Skeletal muscle tissue (tissue), 4 donors: Measurements from ENCODE around the gene METTL23. TPM values are rescaled to one million over a fixed set of nuclear protein-coding genes. Genes with fewer than 3 reads are reported as not detected.
A peak's percentile ranks its signal among the peaks of the same experiment; 100 is the strongest.
"Not testable (repeated sequence)": the region's sequence is repeated elsewhere in the genome, so short reads cannot be mapped to it uniquely, and the experiment has no call there.

ENCODE experiments used
- H3K27ac ChIP-seq: one replicate; pipeline ENCODE4 v1.7.0; 2013; ENCODE audit warnings: mild to moderate bottlenecking, low read depth, low read length, inconsistent platforms
- H3K27me3 ChIP-seq, 3 donors: one replicate each; pipeline ENCODE4 v1.7.0; 2013; ENCODE audit warnings: low read length in 3 of 3; ENCODE audit not compliant: control insufficient read depth in 3 of 3, insufficient read depth in 3 of 3
- H3K36me3 ChIP-seq, 3 donors: one replicate each; pipeline ENCODE4 v1.7.0; 2013; ENCODE audit warnings: low read length in 3 of 3; ENCODE audit not compliant: control insufficient read depth in 3 of 3, insufficient read depth in 3 of 3
- H3K4me1 ChIP-seq, 3 donors: one replicate each; pipeline ENCODE4 v1.7.0; 2013; ENCODE audit warnings: low read length in 3 of 3, mild to moderate bottlenecking in 3 of 3; ENCODE audit not compliant: control insufficient read depth in 3 of 3, insufficient read depth in 3 of 3
- H3K4me3 ChIP-seq, 3 donors: one replicate each; pipeline ENCODE4 v1.7.0; 2013; ENCODE audit warnings: low read length in 3 of 3
- H3K9ac ChIP-seq, 3 donors: one replicate each; pipeline ENCODE4 v1.7.0; 2013; ENCODE audit warnings: low read length in 3 of 3, mild to moderate bottlenecking in 3 of 3, moderate library complexity in 2 of 3, low read depth in 1 of 3
- H3K9me3 ChIP-seq, 3 donors: one replicate each; pipeline ENCODE4 v1.7.0; 2013; ENCODE audit warnings: low read length in 3 of 3; ENCODE audit not compliant: control insufficient read depth in 3 of 3
- total RNA-seq: library from RNA; depleted of rRNA; stranded (reverse); fragments of >200 nt; gene quantifications from one replicate; pipeline ENCODE4 v1.2.3, GENCODE V29; 2014
- donor health status: Osteomylitis.

The METTL23 gene
- total RNA-seq, 1 donor from 2014 or later, result 19.3 TPM

GRCh38 chr17:76721463-76721862 lies 5.2 kb upstream of the METTL23 start:
- Histone ChIP-seq H3K27ac (no peak overlapping the region), H3K9me3 (no peaks in the 10 kb centered on the region), H3K4me1 (peaks cover 20 to 24% (median 21%) of the 10 kb centered on the region in 3 donors), H3K9ac (no peak overlapping the region), H3K4me3 (no peak overlapping the region), H3K36me3 (peaks cover 65 to 71% (median 66%) of the 10 kb centered on the region in 3 donors), H3K27me3 (no peaks in the 10 kb centered on the region)

GRCh38 chr17:76722279-76722678 lies 4.4 kb upstream of the METTL23 start:
- Histone ChIP-seq H3K4me1 (peaks cover 19 to 24% (median 22%) of the 10 kb centered on the region in 3 donors), H3K9ac (peak overlapping the region in 1 of 3 donors; percentile 33), H3K27ac (no peak overlapping the region), H3K27me3 (no peaks in the 10 kb centered on the region), H3K9me3 (no peaks in the 10 kb centered on the region), H3K4me3 (no peak overlapping the region), H3K36me3 (peaks cover 56 to 63% (median 58%) of the 10 kb centered on the region in 3 donors)

GRCh38 chr17:76722977-76723376 lies 3.7 kb upstream of the METTL23 start:
- not testable (repeated sequence) for H3K4me3 ChIP-seq, H3K27me3 ChIP-seq, H3K27ac ChIP-seq, H3K9me3 ChIP-seq, H3K9ac ChIP-seq
- peaks cover 53 to 61% (median 54%) of the 10 kb centered on the region in 3 donors for H3K36me3 ChIP-seq
- peaks cover 26 to 31% (median 29%) of the 10 kb centered on the region in 3 donors for H3K4me1 ChIP-seq

- H3K27ac ChIP-seq, result peak overlapping the region; percentile 2
- peaks cover 30 to 34% (median 32%) of the 10 kb centered on the region in 3 donors for H3K4me1 ChIP-seq
- H3K36me3 ChIP-seq, result peaks cover 45 to 53% (median 46%) of the 10 kb centered on the region in 3 donors
- H3K4me3 ChIP-seq, result no peak overlapping the region
- no peaks in the 10 kb centered on the region for H3K27me3 ChIP-seq
- H3K9me3 ChIP-seq, result no peaks in the 10 kb centered on the region
- peak overlapping the region in 1 of 3 donors; percentile 25 for H3K9ac ChIP-seq
Observed at GRCh38 chr17:76723812-76724211, 2.8 kb upstream of the METTL23 start.

- H3K27me3 ChIP-seq, result no peaks in the 10 kb centered on the region
- H3K4me3 ChIP-seq, result peak overlapping the region; percentile 87 to 95 (median 91)
- H3K4me1 ChIP-seq, result peaks cover 32 to 38% (median 37%) of the 10 kb centered on the region in 3 donors
- peaks cover 29 to 40% (median 32%) of the 10 kb centered on the region in 3 donors for H3K36me3 ChIP-seq
- peak overlapping the region; percentile 93 to 99 (median 97) for H3K9ac ChIP-seq
- H3K9me3 ChIP-seq, result no peaks in the 10 kb centered on the region
- peak overlapping the region; percentile 97 for H3K27ac ChIP-seq
Observed at GRCh38 chr17:76725580-76726230, 934 bp upstream of the METTL23 start.

GRCh38 chr17:76726231-76726775 lies 336 bp upstream of the METTL23 start, which contains the start of gene JMJD6:
JMJD6 (minus strand) TSS chr17:76726606; CDS start chr17:76726475, 131 bp downstream.
- Histone ChIP-seq H3K4me3 (peak within 1 kb of the TSS; percentile 87 to 95 (median 91)), H3K9me3 (no peaks in the 10 kb centered on the region), H3K27me3 (no peaks in the 10 kb centered on the region), H3K36me3 (peaks cover 26 to 38% (median 29%) of the 10 kb centered on the region in 3 donors), H3K27ac (peak within 1 kb of the TSS; percentile 97), H3K4me1 (peaks cover 30 to 40% (median 38%) of the 10 kb centered on the region in 3 donors), H3K9ac (peak within 1 kb of the TSS; percentile 93 to 99 (median 97))

GRCh38 chr17:76727745-76728456 lies 1.3 kb downstream of the METTL23 start:
- no peaks in the 10 kb centered on the region for H3K27me3 ChIP-seq
- H3K9me3 ChIP-seq, result no peaks in the 10 kb centered on the region
- peak overlapping the region; percentile 86 to 96 (median 92) for H3K9ac ChIP-seq
- H3K27ac ChIP-seq, result peak overlapping the region; percentile 97
- peaks cover 30 to 44% (median 42%) of the 10 kb centered on the region in 3 donors for H3K4me1 ChIP-seq
- H3K36me3 ChIP-seq, result peaks cover 17 to 30% (median 23%) of the 10 kb centered on the region in 3 donors
- peak overlapping the region; percentile 78 to 91 (median 90) for H3K4me3 ChIP-seq

- not testable (repeated sequence) for H3K9ac ChIP-seq, H3K9me3 ChIP-seq, H3K27ac ChIP-seq, H3K27me3 ChIP-seq, H3K4me3 ChIP-seq
- Histone ChIP-seq H3K36me3 (peaks cover 29 to 47% (median 41%) of the 10 kb centered on the region in 3 donors), H3K4me1 (peaks cover 30 to 56% (median 51%) of the 10 kb centered on the region in 3 donors)
Observed at GRCh38 chr17:76731800-76732733, 5.4 kb downstream of the METTL23 start.
